Smooth muscle cell (in vitro differentiated cells): Measurements from ENCODE around the gene METAP1D. TPM values are rescaled to one million over a fixed set of nuclear protein-coding genes. Genes with fewer than 3 reads are reported as not detected.
"Not testable (repeated sequence)": the region's sequence is repeated elsewhere in the genome, so short reads cannot be mapped to it uniquely, and the experiment has no call there.

Experiments
- DNase-seq: peaks from one replicate; lab custom pipeline; 2025; ENCODE audit not compliant: unreplicated experiment; lab: John Stamatoyannopoulos, UW
- H2AFZ ChIP-seq: fragments of 200-600 bp; sonication (generic); 2 replicates; pipeline ENCODE4 v1.6.0; 2016; ENCODE audit warnings: antibody characterized with exemption, low read depth, mild to moderate bottlenecking
- H3F3A ChIP-seq: fragments of 200-600 bp; sonication (generic); 2 replicates; pipeline ENCODE4 v1.6.0; 2017; ENCODE audit warnings: antibody characterized with exemption, low read depth
- H3K27ac ChIP-seq: fragments of 200-600 bp; sonication (generic); 2 replicates; pipeline ENCODE4 v1.5.1; 2016; ENCODE audit warnings: low read depth, mild to moderate bottlenecking
- H3K27me3 ChIP-seq: fragments of 200-600 bp; sonication (generic); 2 replicates; pipeline ENCODE4 v1.6.1; 2016; ENCODE audit warnings: low read depth, mild to moderate bottlenecking
- H3K36me3 ChIP-seq: fragments of 200-600 bp; sonication (generic); 2 replicates; pipeline ENCODE4 v1.5.1; 2016; ENCODE audit warnings: low read depth
- H3K4me1 ChIP-seq: fragments of 200-600 bp; sonication (generic); 2 replicates; pipeline ENCODE4 v1.5.1; 2016; ENCODE audit warnings: low read depth
- H3K4me2 ChIP-seq: fragments of 200-600 bp; sonication (generic); 2 replicates; pipeline ENCODE4 v1.6.0; 2016; ENCODE audit warnings: mild to moderate bottlenecking
- H3K4me3 ChIP-seq: fragments of 200-600 bp; sonication (generic); 2 replicates; pipeline ENCODE4 v1.5.1; 2016; ENCODE audit warnings: mild to moderate bottlenecking
- H3K79me2 ChIP-seq: fragments of 200-600 bp; sonication (generic); 2 replicates; pipeline ENCODE4 v1.6.0; 2016; ENCODE audit warnings: low read depth, mild to moderate bottlenecking
- H3K9ac ChIP-seq: fragments of 200-600 bp; sonication (generic); 2 replicates; pipeline ENCODE4 v1.6.0; 2016; ENCODE audit warnings: low read depth
- H3K9me3 ChIP-seq: fragments of 200-600 bp; sonication (generic); replicated peaks from 2 replicates; pipeline ENCODE4 v1.5.1; 2016; ENCODE audit warnings: low read depth
- H4K20me1 ChIP-seq: fragments of 200-600 bp; sonication (generic); 2 replicates; pipeline ENCODE4 v1.6.0; 2016; ENCODE audit warnings: low read depth
- CTCF ChIP-seq: fragments of 200-600 bp; sonication (generic); IDR thresholded peaks from 2 replicates; pipeline ENCODE4 v1.5.1; 2017; ENCODE audit warnings: borderline replicate concordance, mild to moderate bottlenecking, antibody characterized with exemption; ENCODE audit not compliant: insufficient read depth, poor library complexity, severe bottlenecking
- WGBS: methylation state at CpG from one replicate; pipeline ENCODE4 v1.1.7; 2016; ENCODE audit warnings: low lambda C conversion rate; 5-methylcytosine and 5-hydroxymethylcytosine counted together
- polyA plus RNA-seq: library from polyadenylated mRNA; unstranded; fragments of >200 nt; fragmentation: Nextera tagmentation; extraction: Ambion mirVana; gene quantifications from 2 replicates; pipeline ENCODE4 v1.2.1, GENCODE V29; 2016
- total RNA-seq: library from RNA; depleted of rRNA; stranded (reverse); fragments of >200 nt; gene quantifications from 2 replicates; pipeline ENCODE4 v1.2.3, GENCODE V29; 2014

Gene METAP1D
- total and polyA plus RNA-seq, 2 experiments from 2014 or later = 5.9 to 7.5 TPM

DNA sequence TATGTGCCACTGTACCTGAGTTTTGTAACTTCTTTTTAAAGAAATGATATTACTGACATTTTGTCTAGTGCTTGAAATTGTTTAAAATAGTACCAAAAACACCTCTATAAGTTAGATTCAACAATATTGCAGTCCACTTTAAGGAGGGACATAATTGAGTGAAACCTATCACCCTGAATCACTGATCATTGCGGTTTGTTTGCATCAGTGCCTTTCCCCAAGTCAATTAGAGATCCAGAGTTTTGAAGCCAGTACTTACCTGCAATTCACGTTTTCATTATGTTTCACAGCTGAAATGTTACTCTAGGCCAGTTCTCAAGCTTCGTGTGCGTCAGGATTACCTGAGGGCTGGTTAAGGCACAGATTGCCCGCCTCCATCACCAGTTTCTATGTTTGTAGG is 58.9 kb downstream of the METAP1D start:
- 91% methylated on average over 5 of the region's 5 CpGs for WGBS
- Histone ChIP-seq H4K20me1 (no peaks in the 10 kb centered on the region), H3K27ac (no peak overlapping the region), H3K27me3 (no peaks in the 10 kb centered on the region), H3K9me3 (no peaks in the 10 kb centered on the region), H3K36me3 (no peaks in the 10 kb centered on the region), H3K4me1 (no peaks in the 10 kb centered on the region), H3K9ac (no peak overlapping the region), H3K4me2 (no peak overlapping the region), H3K79me2 (no peaks in the 10 kb centered on the region), H3F3A (no peaks in the 10 kb centered on the region), H2AFZ (no peak overlapping the region), H3K4me3 (no peak overlapping the region)
- no peak for DNase-seq
- no peak for TF ChIP-seq CTCF

- H3K79me2 ChIP-seq, H4K20me1 ChIP-seq, H3K9ac ChIP-seq, H3K4me3 ChIP-seq, H2AFZ ChIP-seq, H3F3A ChIP-seq, DNase-seq, H3K4me1 ChIP-seq, H3K4me2 ChIP-seq, H3K27ac ChIP-seq, H3K36me3 ChIP-seq, H3K27me3 ChIP-seq, H3K9me3 ChIP-seq: not testable (repeated sequence)
- 100% methylated on average over 5 of the region's 5 CpGs for WGBS
Measured at GRCh38 chr2:172060118-172060517, 60.4 kb downstream of the METAP1D start.

DNA sequence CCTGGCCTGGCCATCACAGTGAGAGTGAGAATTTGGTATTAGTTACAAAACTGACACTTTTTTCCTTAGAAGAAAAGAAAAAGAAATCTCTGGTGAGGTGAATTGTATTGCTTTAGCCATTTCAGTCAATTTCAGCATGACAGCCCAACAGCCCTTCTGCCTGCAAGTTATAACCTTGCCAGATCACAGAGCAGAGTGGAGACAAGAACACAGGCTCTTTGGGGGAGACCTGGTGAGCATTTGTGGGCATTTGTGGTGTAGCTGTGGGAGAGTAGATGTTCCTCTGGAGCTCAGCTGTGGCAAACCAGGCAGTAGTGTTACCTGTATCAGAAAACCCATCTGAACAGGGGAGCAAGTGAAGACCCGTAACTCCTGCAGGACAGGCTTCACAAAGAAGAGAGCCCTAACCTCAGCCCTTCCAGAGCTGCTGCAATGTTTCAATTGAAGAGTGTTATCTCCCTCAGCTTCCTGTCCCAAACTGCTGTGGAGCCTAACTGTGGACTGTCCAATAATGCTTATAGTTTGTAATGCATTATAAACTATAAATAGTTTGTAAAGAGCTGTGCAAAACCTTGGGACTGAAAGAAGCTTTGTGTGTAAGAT is 62.8 kb downstream of the METAP1D start:
- H3K9ac ChIP-seq = no peak overlapping the region
- H3K79me2 ChIP-seq = no peaks in the 10 kb centered on the region
- H3K9me3 ChIP-seq = no peaks in the 10 kb centered on the region
- no peaks in the 10 kb centered on the region for H3K36me3 ChIP-seq
- WGBS = 74% methylated on average over 1 of the region's 1 CpG
- H3K4me1 ChIP-seq = no peaks in the 10 kb centered on the region
- no peak overlapping the region for H2AFZ ChIP-seq
- H3K27ac ChIP-seq = no peak overlapping the region
- H3K4me2 ChIP-seq = no peak overlapping the region
- no peak overlapping the region for H3K4me3 ChIP-seq
- no peaks in the 10 kb centered on the region for H4K20me1 ChIP-seq
- no peak for DNase-seq
- no peak for TF ChIP-seq CTCF
- no peaks in the 10 kb centered on the region for H3K27me3 ChIP-seq
- no peaks in the 10 kb centered on the region for H3F3A ChIP-seq

- H3K9ac ChIP-seq = no peak overlapping the region
- H3K27me3 ChIP-seq = no peaks in the 10 kb centered on the region
- no peaks in the 10 kb centered on the region for H3K36me3 ChIP-seq
- H3F3A ChIP-seq = no peaks in the 10 kb centered on the region
- no peaks in the 10 kb centered on the region for H4K20me1 ChIP-seq
- no peak overlapping the region for H2AFZ ChIP-seq
- H3K4me2 ChIP-seq = no peak overlapping the region
- no peaks in the 10 kb centered on the region for H3K9me3 ChIP-seq
- H3K27ac ChIP-seq = no peak overlapping the region
- no peak overlapping the region for H3K4me3 ChIP-seq
- no peaks in the 10 kb centered on the region for H3K79me2 ChIP-seq
- TF ChIP-seq CTCF = no peak
- no peaks in the 10 kb centered on the region for H3K4me1 ChIP-seq
- 80% methylated on average over 9 of the region's 9 CpGs for WGBS
- no peak for DNase-seq
Measured at GRCh38 chr2:172063446-172063845, 63.7 kb downstream of the METAP1D start.
